Natural killer cell (primary cell): ENCODE measurements around the gene IQSEC1. TPM values are rescaled to one million over a fixed set of nuclear protein-coding genes. Genes with fewer than 3 reads are reported as not detected.
A peak's percentile ranks its signal among the peaks of the same experiment; 100 is the strongest.

Experiments used
- ATAC-seq, 3 donors: fragments of 150-1000 bp in 2 of 3; fragments of 200-7000 bp in 1 of 3; cut with Tn5 transposase; 1 replicate in 1 of 3; 2 replicates in 2 of 3; pipeline ENCODE4 v1.10.0; 2021; ENCODE audit warnings: mild to moderate bottlenecking in 2 of 3, moderate library complexity in 2 of 3
- DNase-seq, 2 donors: peaks; one replicate each; pipeline versions ENCODE4 v3.0.0 to v3.0.0-alpha.2; 2013 to 2021; ENCODE audit warnings: mixed read lengths in 1 of 2
- H3K27ac ChIP-seq: one replicate; pipeline ENCODE4 v1.5.1; 2013; ENCODE audit warnings: mild to moderate bottlenecking, low read length
- H3K27me3 ChIP-seq: one replicate; pipeline ENCODE4 v1.6.1; 2013; ENCODE audit warnings: low read length; ENCODE audit not compliant: control insufficient read depth, insufficient read depth
- H3K36me3 ChIP-seq: one replicate; pipeline ENCODE4 v1.6.1; 2013; ENCODE audit warnings: low read length; ENCODE audit not compliant: control insufficient read depth, insufficient read depth
- H3K4me1 ChIP-seq: one replicate; pipeline ENCODE4 v1.6.1; 2013; ENCODE audit warnings: low read length; ENCODE audit not compliant: control insufficient read depth, insufficient read depth
- H3K4me3 ChIP-seq: one replicate; pipeline ENCODE4 v1.5.1; 2013; ENCODE audit warnings: low read length
- H3K9me3 ChIP-seq: one replicate; pipeline ENCODE4 v1.6.1; 2013; ENCODE audit warnings: low read length; ENCODE audit not compliant: control insufficient read depth, insufficient read depth
- H3K27ac Mint-ChIP-seq, 2 donors: one replicate each; pipeline ENCODE4 v1.8.0; 2022; ENCODE audit warnings: mild to moderate bottlenecking in 2 of 2, mixed read lengths in 2 of 2, moderate library complexity in 1 of 2
- H3K27me3 Mint-ChIP-seq, 2 donors: one replicate each; pipeline ENCODE4 v1.8.0; 2022; ENCODE audit warnings: low read depth in 2 of 2, mixed read lengths in 2 of 2
- H3K36me3 Mint-ChIP-seq: one replicate; pipeline ENCODE4 v1.8.0; 2022; ENCODE audit warnings: mixed read lengths
- H3K4me1 Mint-ChIP-seq, 2 donors: one replicate each; pipeline ENCODE4 v1.8.0; 2022; ENCODE audit warnings: mixed read lengths in 2 of 2
- H3K4me3 Mint-ChIP-seq: one replicate; pipeline ENCODE4 v1.8.0; 2022; ENCODE audit warnings: mild to moderate bottlenecking, moderate library complexity, mixed read lengths
- H3K9me3 Mint-ChIP-seq, 2 donors: one replicate each; pipeline ENCODE4 v1.8.0; 2022; ENCODE audit warnings: mixed read lengths in 2 of 2
- CTCF ChIP-seq: fragments of 200-600 bp; IDR thresholded peaks from one replicate; pipeline ENCODE4 v1.8.0; 2022; ENCODE audit warnings: antibody characterized with exemption
- WGBS: methylation state at CpG from one replicate; pipeline ENCODE4 v1.1.7; 2013; ENCODE audit warnings: missing lambda C conversion rate; ENCODE audit not compliant: insufficient coverage; 5-methylcytosine and 5-hydroxymethylcytosine counted together
- intact Hi-C: fragments of 100-400 bp; cut with micrococcal nuclease; formaldehyde crosslinking; loops from one replicate; pipeline ENCODE4 v1.14.2; 2022
- total RNA-seq, 4 donors: library from RNA; stranded (reverse); fragments of 120-200 nt in 1 of 4; gene quantifications; one replicate each; pipeline versions ENCODE4 v1.2.3 to v1.2.4, GENCODE V29; 2013 to 2022

Gene IQSEC1
- total RNA-seq, 3 donors from 2014 or later (not counting 1 experiment from before 2014, with no cell fraction given) = 124 to 189 (median 138) TPM

GRCh38 chr3:12977117-12977808 is 96.0 kb downstream of the IQSEC1 start:
- Histone ChIP-seq H3K4me3 (no peak overlapping the region), H3K36me3 (peaks cover 14% of the 10 kb centered on the region), H3K27ac (no peak overlapping the region), H3K4me1 (peaks cover 50% of the 10 kb centered on the region), H3K27me3 (no peaks in the 10 kb centered on the region), H3K9me3 (no peaks in the 10 kb centered on the region)
- no peak overlapping the region for H3K4me3 Mint-ChIP-seq
- no peaks in the 10 kb centered on the region for H3K9me3 Mint-ChIP-seq
- H3K27ac Mint-ChIP-seq = no peak overlapping the region
- peaks cover 58 to 75% of the 10 kb centered on the region in 2 donors for H3K4me1 Mint-ChIP-seq
- no peaks in the 10 kb centered on the region for H3K36me3 Mint-ChIP-seq
- WGBS = 96% methylated on average over 8 of the region's 10 CpGs
- TF ChIP-seq CTCF = no peak
- H3K27me3 Mint-ChIP-seq = no peaks in the 10 kb centered on the region
- ATAC-seq (no peak), DNase-seq (no peak)
- intact Hi-C loops = no loop called here

DNA sequence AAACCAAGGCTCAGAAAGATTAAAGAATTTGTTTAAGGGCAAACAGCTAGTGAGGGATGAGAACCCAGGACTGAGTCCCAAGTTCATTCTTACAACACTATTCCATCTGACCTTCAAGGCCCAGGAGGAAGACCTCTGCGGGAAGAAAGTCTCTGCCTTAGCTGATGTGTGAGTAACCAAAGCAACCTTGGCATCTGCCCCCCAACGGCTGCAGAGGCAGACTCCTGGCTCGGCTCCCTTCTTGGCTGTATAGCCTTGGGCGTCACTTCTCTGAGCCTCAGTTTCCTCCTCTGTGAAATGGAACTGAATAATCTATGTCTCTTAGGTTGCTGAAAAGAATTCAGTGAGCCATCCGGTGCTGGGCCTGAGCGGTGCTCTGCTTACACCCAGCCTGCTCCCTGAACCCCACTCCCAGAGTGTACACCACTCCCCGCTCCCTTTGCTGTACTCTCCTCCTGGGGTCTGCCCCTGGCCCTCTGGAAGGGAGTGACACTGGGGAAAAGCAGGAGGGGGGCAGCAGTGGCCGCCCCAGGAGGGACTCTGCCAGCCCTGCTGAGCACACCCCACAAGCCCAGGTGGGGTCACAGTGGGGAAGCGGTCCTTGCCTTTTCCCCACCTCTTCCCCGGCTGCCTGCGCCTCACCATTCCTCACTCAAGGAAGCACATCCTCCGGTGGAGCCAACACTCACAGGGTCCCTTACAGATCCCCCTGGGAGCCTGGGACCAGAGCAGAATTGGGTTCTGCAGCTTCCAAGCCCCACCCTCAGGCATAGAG is 97.3 kb downstream of the IQSEC1 start:
- no peaks in the 10 kb centered on the region for H3K36me3 Mint-ChIP-seq
- H3K27me3 ChIP-seq = no peaks in the 10 kb centered on the region
- no peaks in the 10 kb centered on the region for H3K9me3 ChIP-seq
- H3K4me1 Mint-ChIP-seq = peaks cover 54 to 70% of the 10 kb centered on the region in 2 donors
- peaks cover 46% of the 10 kb centered on the region for H3K4me1 ChIP-seq
- H3K27ac Mint-ChIP-seq = no peak overlapping the region
- H3K27ac ChIP-seq = no peak overlapping the region
- no peaks in the 10 kb centered on the region for H3K9me3 Mint-ChIP-seq
- TF ChIP-seq CTCF = no peak
- intact Hi-C loops = no loop called here
- H3K27me3 Mint-ChIP-seq = no peaks in the 10 kb centered on the region
- no peak for ATAC-seq
- no peak overlapping the region for H3K4me3 Mint-ChIP-seq
- no peak for DNase-seq
- no peak overlapping the region for H3K4me3 ChIP-seq
- WGBS = 95% methylated on average over 12 of the region's 12 CpGs
- H3K36me3 ChIP-seq = peaks cover 18% of the 10 kb centered on the region

- no peaks in the 10 kb centered on the region for H3K27me3 Mint-ChIP-seq
- H3K9me3 Mint-ChIP-seq = no peaks in the 10 kb centered on the region
- Histone ChIP-seq H3K4me3 (no peak overlapping the region), H3K9me3 (no peaks in the 10 kb centered on the region), H3K36me3 (peaks cover 17% of the 10 kb centered on the region), H3K27ac (no peak overlapping the region), H3K27me3 (no peaks in the 10 kb centered on the region), H3K4me1 (peaks cover 41% of the 10 kb centered on the region)
- peak overlapping the region; percentile 21 for H3K4me3 Mint-ChIP-seq
- TF ChIP-seq CTCF = no peak
- intact Hi-C loops = no loop called here
- no peak overlapping the region for H3K27ac Mint-ChIP-seq
- H3K36me3 Mint-ChIP-seq = no peaks in the 10 kb centered on the region
- WGBS = 90% methylated on average over 6 of the region's 6 CpGs
- DNase-seq (no peak), ATAC-seq (no peak)
- H3K4me1 Mint-ChIP-seq = peaks cover 61 to 75% of the 10 kb centered on the region in 2 donors
These were observed 98.4 kb downstream of the IQSEC1 start for GRCh38 chr3:12974819-12975218.
